Prostate gland (tissue), 2 donors: ENCODE data around the gene FBXO38. TPM values are rescaled to one million over a fixed set of nuclear protein-coding genes. Genes with fewer than 3 reads are reported as not detected.

Source experiments
- DNase-seq: peaks from one replicate; pipeline ENCODE4 v3.0.0-alpha.2; 2019; ENCODE audit warnings: low spot score
- H3K27ac ChIP-seq, 2 donors: fragments of 200-600 bp; sonication (generic); 2 replicates each; pipeline ENCODE4 v1.5.1; 2017 to 2019
- H3K27me3 ChIP-seq: fragments of 200-600 bp; sonication (generic); replicated peaks from 2 replicates; pipeline ENCODE4 v1.5.1; 2019; ENCODE audit not compliant: insufficient read depth
- H3K36me3 ChIP-seq, 2 donors: fragments of 200-600 bp; sonication (generic); 1 replicate in 1 of 2; 2 replicates in 1 of 2; pipeline versions ENCODE4 v1.5.1 to v1.8.1; 2017 to 2019
- H3K4me1 ChIP-seq: fragments of 200-600 bp; sonication (generic); replicated peaks from 2 replicates; pipeline ENCODE4 v1.5.1; 2019
- H3K4me3 ChIP-seq, 2 donors: fragments of 200-600 bp; sonication (generic); 2 replicates each; pipeline ENCODE4 v1.5.1; 2017 to 2019
- H3K9me3 ChIP-seq: fragments of 200-600 bp; sonication (generic); 2 replicates; pipeline ENCODE4 v1.5.1; 2017
- CTCF ChIP-seq, 4 experiments: fragments of 200-600 bp in 2 of 4; fragments of 450-650 bp in 2 of 4; sonication (generic) in 2 of 4; IDR thresholded peaks; 1 replicate in 3 of 4; 2 replicates in 1 of 4; pipeline ENCODE4 v1.5.1; 2016 to 2019; ENCODE audit warnings: antibody characterized with exemption in 4 of 4, mild to moderate bottlenecking in 2 of 4, moderate library complexity in 2 of 4
- POLR2A ChIP-seq: fragments of 450-650 bp; IDR thresholded peaks from one replicate; pipeline ENCODE4 v1.6.1; 2016; ENCODE audit warnings: antibody characterized with exemption, mild to moderate bottlenecking
- POLR2AphosphoS5 ChIP-seq: sonication (generic); formaldehyde crosslinking; IDR thresholded peaks from one replicate; pipeline ENCODE4 v1.6.1; 2017; ENCODE audit warnings: antibody characterized with exemption
- WGBS: methylation state at CpG from one replicate; pipeline ENCODE4 v1.1.5; 2018; 5-methylcytosine and 5-hydroxymethylcytosine counted together
- intact Hi-C: fragments of 100-400 bp; cut with DNase I; formaldehyde crosslinking; loops from one replicate; pipeline ENCODE4 v1.14.2; 2022
- total RNA-seq, 2 donors: library from RNA; depleted of rRNA; stranded (reverse); fragments of >200 nt; gene quantifications; one replicate each; pipeline ENCODE4 v1.1.0, GENCODE V29; 2016

Gene FBXO38
- total RNA-seq, 2 donors from 2014 or later = 47.1 to 53.2 TPM

- Histone ChIP-seq H3K4me3 (no peak overlapping the region), H3K36me3 (no peaks in the 10 kb centered on the region), H3K27ac (no peak overlapping the region), H3K27me3 (no peaks in the 10 kb centered on the region), H3K4me1 (no peaks in the 10 kb centered on the region), H3K9me3 (no peaks in the 10 kb centered on the region)
- TF ChIP-seq POLR2AphosphoS5 (no peak), CTCF (IDR thresholded peaks at IDR 0.05) (no peak), POLR2A (no peak)
- intact Hi-C loops = loop anchor here (5.0 kb wide), 1 partner anchor 42 kb away; no protein-coding TSS in a partner anchor
- no peak for DNase-seq
Observed at GRCh38 chr5:148484651-148485050, 100.9 kb downstream of the FBXO38 start.

GRCh38 chr5:148486456-148486855, 102.7 kb downstream of the FBXO38 start:
- intact Hi-C loops = loop anchor here (5.0 kb wide), 1 partner anchor 44 kb away; no protein-coding TSS in a partner anchor
- no peak for TF ChIP-seq POLR2AphosphoS5
- TF ChIP-seq POLR2A = no peak
- 90% methylated on average over 3 of the region's 3 CpGs for WGBS

GRCh38 chr5:148488757-148489156, 105.0 kb downstream of the FBXO38 start:
- no peak overlapping the region for H3K27ac ChIP-seq
- H3K27me3 ChIP-seq = no peaks in the 10 kb centered on the region
- intact Hi-C loops = loop anchor here (5.0 kb wide), 1 partner anchor 46 kb away; no protein-coding TSS in a partner anchor
- H3K9me3 ChIP-seq = no peaks in the 10 kb centered on the region
- WGBS = 59% methylated on average over 2 of the region's 2 CpGs
- H3K36me3 ChIP-seq = no peaks in the 10 kb centered on the region
- DNase-seq = no peak
- TF ChIP-seq CTCF (IDR thresholded peaks at IDR 0.05) (no peak), POLR2A (no peak), POLR2AphosphoS5 (no peak)
- no peaks in the 10 kb centered on the region for H3K4me1 ChIP-seq
- no peak overlapping the region for H3K4me3 ChIP-seq

More at GRCh38 chr5:148486456-148486855, 102.7 kb downstream of the FBXO38 start:
- Histone ChIP-seq H3K4me3 (no peak overlapping the region), H3K9me3 (no peaks in the 10 kb centered on the region), H3K4me1 (no peaks in the 10 kb centered on the region), H3K36me3 (no peaks in the 10 kb centered on the region), H3K27ac (no peak overlapping the region), H3K27me3 (no peaks in the 10 kb centered on the region)
- no peak for DNase-seq

- Histone ChIP-seq H3K9me3 (no peaks in the 10 kb centered on the region), H3K4me3 (no peak overlapping the region), H3K36me3 (no peaks in the 10 kb centered on the region), H3K4me1 (no peaks in the 10 kb centered on the region), H3K27me3 (no peaks in the 10 kb centered on the region), H3K27ac (no peak overlapping the region)
- no peak for TF ChIP-seq POLR2AphosphoS5
- no peak for TF ChIP-seq CTCF (IDR thresholded peaks at IDR 0.05)
- TF ChIP-seq POLR2A = no peak
- no peak for DNase-seq
- 34% methylated on average over 10 of the region's 10 CpGs for WGBS
- intact Hi-C loops = no loop called here
Observed at GRCh38 chr5:148491015-148491792, 107.4 kb downstream of the FBXO38 start.

- no peaks in the 10 kb centered on the region for H3K9me3 ChIP-seq
- H3K36me3 ChIP-seq = no peaks in the 10 kb centered on the region
- H3K27me3 ChIP-seq = no peaks in the 10 kb centered on the region
- TF ChIP-seq CTCF (IDR thresholded peaks at IDR 0.05) = no peak
- no peak for TF ChIP-seq POLR2A
- TF ChIP-seq POLR2AphosphoS5 = no peak
- no peak overlapping the region for H3K4me3 ChIP-seq
- H3K27ac ChIP-seq = no peak overlapping the region
- intact Hi-C loops = no loop called here
- no peaks in the 10 kb centered on the region for H3K4me1 ChIP-seq
- no peak for DNase-seq
- 53% methylated on average over 6 of the region's 6 CpGs for WGBS
Observed at GRCh38 chr5:148491793-148492184, 108.0 kb downstream of the FBXO38 start.
